Neuronal stem cell (in vitro differentiated cells): ENCODE data around the gene MAGEH1.
"Not testable (repeated sequence)": the region's sequence is repeated elsewhere in the genome, so short reads cannot be mapped to it uniquely, and the experiment has no call there.

Experiments
- DNase-seq: peaks from one replicate; pipeline ENCODE4 v3.0.0-alpha.2; 2013; ENCODE audit warnings: low spot score
- H2AFZ ChIP-seq: one replicate; pipeline ENCODE4 v1.6.1; 2013; ENCODE audit warnings: mild to moderate bottlenecking, low read length, inconsistent platforms
- H2AK5ac ChIP-seq: 2 replicates; pipeline ENCODE4 v1.6.1; 2013; ENCODE audit warnings: low read depth, mild to moderate bottlenecking, inconsistent platforms, low read length, moderate library complexity, mixed read lengths
- H2BK120ac ChIP-seq: 2 replicates; pipeline ENCODE4 v1.6.1; 2013; ENCODE audit warnings: low read depth, mild to moderate bottlenecking, inconsistent platforms, low read length, moderate library complexity, mixed read lengths
- H2BK12ac ChIP-seq: one replicate; pipeline ENCODE4 v1.6.1; 2013; ENCODE audit warnings: low read length, inconsistent platforms
- H2BK15ac ChIP-seq: 2 replicates; pipeline ENCODE4 v1.6.1; 2013; ENCODE audit warnings: mild to moderate bottlenecking, low read length, inconsistent platforms, mixed read lengths
- H2BK5ac ChIP-seq: one replicate; pipeline ENCODE4 v1.6.1; 2013; ENCODE audit warnings: inconsistent platforms, mild to moderate bottlenecking, low read length, moderate library complexity
- H3K14ac ChIP-seq: one replicate; pipeline ENCODE4 v1.6.1; 2013; ENCODE audit warnings: low read length, inconsistent platforms
- H3K18ac ChIP-seq: 2 replicates; pipeline ENCODE4 v1.6.1; 2013; ENCODE audit warnings: low read length, inconsistent platforms
- H3K23ac ChIP-seq: 2 replicates; pipeline ENCODE4 v1.6.1; 2013; ENCODE audit warnings: low read depth, mild to moderate bottlenecking, mixed read lengths, low read length, inconsistent platforms; ENCODE audit not compliant: poor library complexity
- H3K27ac ChIP-seq: replicated peaks from 3 replicates; pipeline ENCODE4 v1.5.1; 2013; ENCODE audit warnings: low read length, inconsistent platforms
- H3K27me3 ChIP-seq, 3 experiments: 2 replicates each; pipeline ENCODE4 v1.6.1; 2013; ENCODE audit warnings: low read length in 3 of 3, mild to moderate bottlenecking in 2 of 3, inconsistent platforms in 1 of 3, low read depth in 1 of 3, mixed read lengths in 1 of 3, moderate library complexity in 1 of 3; ENCODE audit not compliant: control insufficient read depth in 3 of 3, insufficient read depth in 3 of 3
- H3K36me3 ChIP-seq, 2 donors: replicated peaks in 1 of 2; 2 replicates each; pipeline ENCODE4 v1.6.1; 2013; ENCODE audit warnings: low read length in 2 of 2; ENCODE audit not compliant: control insufficient read depth in 2 of 2, insufficient read depth in 2 of 2
- H3K4ac ChIP-seq: 2 replicates; pipeline ENCODE4 v1.6.1; 2013; ENCODE audit warnings: inconsistent platforms, mild to moderate bottlenecking, low read length, moderate library complexity
- H3K4me1 ChIP-seq, 2 donors: 1 replicate in 1 of 2; 2 replicates in 1 of 2; pipeline ENCODE4 v1.6.1; 2013; ENCODE audit warnings: low read length in 2 of 2, low read depth in 1 of 2; ENCODE audit not compliant: control insufficient read depth in 2 of 2, insufficient read depth in 1 of 2
- H3K4me2 ChIP-seq: one replicate; pipeline ENCODE4 v1.6.1; 2013; ENCODE audit warnings: mild to moderate bottlenecking, low read length, inconsistent platforms; ENCODE audit not compliant: insufficient read depth, poor library complexity, severe bottlenecking
- H3K4me3 ChIP-seq, 2 donors: 2 replicates each; pipeline ENCODE4 v1.5.1; 2013; ENCODE audit warnings: low read length in 2 of 2, mild to moderate bottlenecking in 2 of 2, inconsistent platforms in 1 of 2, moderate library complexity in 1 of 2
- H3K79me1 ChIP-seq: one replicate; pipeline ENCODE4 v1.6.1; 2013; ENCODE audit warnings: low read depth, mild to moderate bottlenecking, inconsistent platforms, low read length, moderate library complexity
- H3K9ac ChIP-seq: one replicate; pipeline ENCODE4 v1.6.1; 2013; ENCODE audit warnings: mild to moderate bottlenecking, low read depth, low read length, inconsistent platforms; ENCODE audit not compliant: poor library complexity
- H3K9me3 ChIP-seq, 2 donors: replicated peaks in 1 of 2; 2 replicates each; pipeline versions ENCODE3 to v1.6.1; 2013; ENCODE audit warnings: low read length in 2 of 2, mild to moderate bottlenecking in 2 of 2, inconsistent platforms in 1 of 2, low read depth in 1 of 2, mixed read lengths in 1 of 2, moderate library complexity in 1 of 2; ENCODE audit not compliant: control insufficient read depth in 2 of 2, insufficient read depth in 1 of 2
- H4K8ac ChIP-seq: one replicate; pipeline ENCODE4 v1.6.1; 2013; ENCODE audit warnings: low read depth, mild to moderate bottlenecking, inconsistent platforms, low read length, moderate library complexity
- H4K91ac ChIP-seq: one replicate; pipeline ENCODE4 v1.6.1; 2013; ENCODE audit warnings: low read length, low read depth, mild to moderate bottlenecking, inconsistent platforms; ENCODE audit not compliant: poor library complexity
- WGBS, 2 donors: extraction: QIAGEN DNeasy Blood & Tissue Kit; methylation state at CpG; one replicate each; pipeline ENCODE4 v1.1.7; 2013; ENCODE audit warnings: missing lambda C conversion rate in 2 of 2, mixed read lengths in 1 of 2; ENCODE audit not compliant: insufficient read length in 2 of 2, insufficient replicate concordance in 1 of 2; ENCODE audit errors: extremely low coverage in 2 of 2; 5-methylcytosine and 5-hydroxymethylcytosine counted together

The MAGEH1 gene

GRCh38 chrX:55451141-55451540 is 786 bp upstream of the MAGEH1 start:
- no peak overlapping the region for H3K4ac ChIP-seq
- no peak overlapping the region for H3K23ac ChIP-seq
- no peaks in the 10 kb centered on the region for H3K27me3 ChIP-seq
- no peak for DNase-seq
- no peaks in the 10 kb centered on the region for H3K9me3 ChIP-seq
- H2BK5ac ChIP-seq = no peak overlapping the region
- no peak overlapping the region for H2BK15ac ChIP-seq
- H3K18ac ChIP-seq = no peak overlapping the region
- no peak overlapping the region for H2AFZ ChIP-seq
- no peaks in the 10 kb centered on the region for H3K4me1 ChIP-seq
- H4K91ac ChIP-seq = no peak overlapping the region
- no peak overlapping the region for H4K8ac ChIP-seq
- H3K4me3 ChIP-seq = no peak overlapping the region
- H2BK12ac ChIP-seq = no peak overlapping the region
- no peak overlapping the region for H3K14ac ChIP-seq
- no peak overlapping the region for H2AK5ac ChIP-seq
- no peak overlapping the region for H3K4me2 ChIP-seq
- H2BK120ac ChIP-seq = no peak overlapping the region
- no peaks in the 10 kb centered on the region for H3K79me1 ChIP-seq
- H3K9ac ChIP-seq = no peak overlapping the region
- no CpG with 5 or more reads among the region's 2 CpGs for WGBS, 2 donors
- H3K27ac ChIP-seq = no peak overlapping the region
- H3K36me3 ChIP-seq = no peaks in the 10 kb centered on the region

- H3K9ac ChIP-seq = no peak overlapping the region
- H4K91ac ChIP-seq = no peak overlapping the region
- H3K9me3 ChIP-seq = no peaks in the 10 kb centered on the region
- H3K14ac ChIP-seq = no peak overlapping the region
- H4K8ac ChIP-seq = peak overlapping the region; percentile 65
- no peak overlapping the region for H2AK5ac ChIP-seq
- no peak overlapping the region for H3K18ac ChIP-seq
- no peak overlapping the region for H2BK5ac ChIP-seq
- H2BK120ac ChIP-seq = no peak overlapping the region
- no peak overlapping the region for H2AFZ ChIP-seq
- H3K23ac ChIP-seq = no peak overlapping the region
- peak overlapping the region in 1 of 2 donors; percentile 71 for H3K4me3 ChIP-seq
- H3K27me3 ChIP-seq = no peaks in the 10 kb centered on the region
- WGBS, 2 donors = no CpG with 5 or more reads among the region's 11 CpGs
- no peak for DNase-seq
- no peaks in the 10 kb centered on the region for H3K36me3 ChIP-seq
- H2BK15ac ChIP-seq = no peak overlapping the region
- H3K4me1 ChIP-seq = no peaks in the 10 kb centered on the region
- no peaks in the 10 kb centered on the region for H3K79me1 ChIP-seq
- no peak overlapping the region for H2BK12ac ChIP-seq
- H3K4ac ChIP-seq = no peak overlapping the region
- peak overlapping the region; percentile 62 for H3K4me2 ChIP-seq
- H3K27ac ChIP-seq = no peak overlapping the region
These were observed 319 bp upstream of the MAGEH1 start for GRCh38 chrX:55451626-55451989.

- Histone ChIP-seq H2BK5ac (no peak overlapping the region), H3K9me3 (no peaks in the 10 kb centered on the region), H3K4me1 (no peaks in the 10 kb centered on the region), H3K4me2 (peak overlapping the region; percentile 49), H2AK5ac (no peak overlapping the region), H3K14ac (no peak overlapping the region), H2BK12ac (no peak overlapping the region), H4K91ac (no peak overlapping the region), H4K8ac (no peak overlapping the region), H2BK15ac (no peak overlapping the region), H2AFZ (no peak overlapping the region), H3K4me3 (peak overlapping the region in 1 of 2 donors; percentile 90), H3K79me1 (no peaks in the 10 kb centered on the region), H3K18ac (no peak overlapping the region), H3K36me3 (no peaks in the 10 kb centered on the region), H3K9ac (no peak overlapping the region), H2BK120ac (no peak overlapping the region), H3K4ac (no peak overlapping the region), H3K27me3 (no peaks in the 10 kb centered on the region), H3K23ac (no peak overlapping the region), H3K27ac (no peak overlapping the region)
- WGBS, 2 donors = no CpG with 5 or more reads among the region's 9 CpGs
- no peak for DNase-seq
These were observed 852 bp downstream of the MAGEH1 start for GRCh38 chrX:55452833-55453124.

GRCh38 chrX:55455708-55456107 is 3.8 kb downstream of the MAGEH1 start:
- H3K14ac ChIP-seq, H3K4me1 ChIP-seq, H2BK5ac ChIP-seq, H4K8ac ChIP-seq, H2BK12ac ChIP-seq, H3K9me3 ChIP-seq, H2BK120ac ChIP-seq, H3K27me3 ChIP-seq, H3K36me3 ChIP-seq, H3K23ac ChIP-seq, H2BK15ac ChIP-seq, H3K79me1 ChIP-seq, H3K27ac ChIP-seq, H2AK5ac ChIP-seq, H4K91ac ChIP-seq, H3K9ac ChIP-seq, H3K18ac ChIP-seq, H3K4ac ChIP-seq, H3K4me3 ChIP-seq, DNase-seq, H3K4me2 ChIP-seq, H2AFZ ChIP-seq: not testable (repeated sequence)
- no CpG with 5 or more reads among the region's 6 CpGs for WGBS, 2 donors
